ENCODE measurements around the gene KIAA1217.

Gene KIAA1217

DNA sequence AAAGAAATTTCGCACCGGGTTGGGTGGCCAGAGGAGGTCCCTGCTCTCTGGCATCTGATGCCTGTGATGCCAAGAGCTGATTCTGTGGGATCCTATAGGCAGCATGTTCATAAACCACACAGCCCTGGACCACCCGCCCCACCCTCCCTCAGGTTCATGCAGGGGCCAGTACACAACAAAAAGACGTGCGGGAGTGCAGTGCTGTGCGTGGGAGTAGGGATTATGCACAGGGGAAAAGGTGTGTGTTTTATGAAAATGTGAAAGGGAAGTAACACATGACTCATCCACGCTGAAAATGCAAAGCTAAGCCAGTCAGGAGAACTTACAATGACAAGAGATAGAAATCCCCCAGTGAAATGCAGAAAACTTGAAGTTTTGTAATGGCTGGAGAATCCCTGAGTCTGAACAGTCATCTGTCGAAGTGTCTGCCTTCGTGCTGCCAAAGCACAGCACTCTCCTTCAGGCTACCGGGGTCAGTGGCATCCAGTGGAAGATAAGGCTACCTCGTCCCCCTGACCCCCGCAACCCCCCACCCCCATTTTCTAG is 1.1 kb downstream of the KIAA1217 start (continued):
- TF ChIP-seq ZNF48 (tag by site-specific recombination; IDR thresholded peaks at IDR 0.05) (no peak), ZNF2 (tag by site-specific recombination; IDR thresholded peaks at IDR 0.05) (no peak), KLF17 (tag by site-specific recombination; IDR thresholded peaks at IDR 0.05) (peak; percentile 72; the same call in 1 of the 2 replicates), WT1 (tag by site-specific recombination; IDR thresholded peaks at IDR 0.05) (peak; percentile 34), GLIS2 (tag by site-specific recombination; IDR thresholded peaks at IDR 0.05) (no peak), OVOL3 (tag by site-specific recombination; IDR thresholded peaks at IDR 0.05) (no peak), ZNF423 (tag by site-specific recombination; IDR thresholded peaks at IDR 0.05) (no peak), SP7 (tag by site-specific recombination; IDR thresholded peaks at IDR 0.05) (no peak), TSHZ1 (tag by site-specific recombination; IDR thresholded peaks at IDR 0.05; ENCODE audit: borderline replicate concordance) (0 out of 2 replicates have a peak, but pooled peaks have one; percentile 25), ZNF670 (tag by site-specific recombination; IDR thresholded peaks at IDR 0.05; ENCODE audit: low read depth) (no peak), PRDM1 (tag by site-specific recombination; IDR thresholded peaks at IDR 0.05) (peak; percentile 76; the same call in 1 of the 2 replicates), ZNF530 (tag by site-specific recombination; IDR thresholded peaks at IDR 0.05; ENCODE audit: low read depth) (no peak), TRIM28 (IDR thresholded peaks at IDR 0.05; ENCODE audit: borderline replicate concordance, low read length) (no peak), ZNF174 (tag by site-specific recombination; IDR thresholded peaks at IDR 0.05) (no peak), FEZF1 (tag by site-specific recombination; IDR thresholded peaks at IDR 0.05) (peak; percentile 73)

- H3K4me3 ChIP-seq (ENCODE audit: low read depth, low read length) = no peak overlapping the region
- CTCF ChIA-PET = interaction anchor here (0.6 to 1.4 kb wide), 3 partner anchors 109 to 1100 kb away, joined by 3 read pairs; no protein-coding TSS in a partner anchor
- no peak overlapping the region for H3K27ac ChIP-seq (ENCODE audit: extremely low read depth, low read depth, low read length)
- POLR2A ChIA-PET = interaction anchor here (0.6 kb wide), 1 partner anchor 851 kb away, joined by 3 read pairs; no protein-coding TSS in a partner anchor
- H3K4me1 ChIP-seq (ENCODE audit: control insufficient read depth, insufficient read depth, low read length) = peaks cover 17% of the 10 kb centered on the region
- H3K36me3 ChIP-seq (ENCODE audit: control insufficient read depth in 2 of 2, insufficient read depth in 1 of 2, low read length in 2 of 2) = no peaks in the 10 kb centered on the region
- H3K9me3 ChIP-seq (ENCODE audit: control insufficient read depth, insufficient read depth, low read depth, low read length) = no peaks in the 10 kb centered on the region
- TF ChIP-seq ZNF292 (tag by site-specific recombination; IDR thresholded peaks at IDR 0.05; ENCODE audit: borderline replicate concordance, low read depth) (no peak), PRDM2 (tag by site-specific recombination; IDR thresholded peaks at IDR 0.05; ENCODE audit: borderline replicate concordance) (no peak), ZNF473 (tag by site-specific recombination; IDR thresholded peaks at IDR 0.05) (no peak), BCL6B (tag by site-specific recombination; IDR thresholded peaks at IDR 0.05) (no peak), ZNF24 (tag by site-specific recombination; IDR thresholded peaks at IDR 0.05) (no peak), ZNF404 (tag by site-specific recombination; IDR thresholded peaks at IDR 0.05) (no peak), ZSCAN16 (tag by site-specific recombination; IDR thresholded peaks at IDR 0.05) (no peak)
- TF ChIP-seq, protein P1, sequence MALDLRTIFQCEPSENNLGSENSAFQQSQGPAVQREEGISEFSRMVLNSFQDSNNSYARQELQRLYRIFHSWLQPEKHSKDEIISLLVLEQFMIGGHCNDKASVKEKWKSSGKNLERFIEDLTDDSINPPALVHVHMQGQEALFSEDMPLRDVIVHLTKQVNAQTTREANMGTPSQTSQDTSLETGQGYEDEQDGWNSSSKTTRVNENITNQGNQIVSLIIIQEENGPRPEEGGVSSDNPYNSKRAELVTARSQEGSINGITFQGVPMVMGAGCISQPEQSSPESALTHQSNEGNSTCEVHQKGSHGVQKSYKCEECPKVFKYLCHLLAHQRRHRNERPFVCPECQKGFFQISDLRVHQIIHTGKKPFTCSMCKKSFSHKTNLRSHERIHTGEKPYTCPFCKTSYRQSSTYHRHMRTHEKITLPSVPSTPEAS (tag by site-specific recombination; IDR thresholded peaks at IDR 0.05) = no peak
These were observed 1.6 kb downstream of the KIAA1217 start for GRCh38 chr10:24210501-24210900.
